Hematopoietic multipotent progenitor cell treated with erythropoietin and hydrocortisone succinate and interleukin-3 and kit ligand, for 6 days (in vitro differentiated cells): Measurements from ENCODE around the gene RPS19.

Experiments
- DNase-seq: peaks from one replicate; pipeline ENCODE4 v3.0.0-alpha.2; 2015

RPS19 gene

DNA sequence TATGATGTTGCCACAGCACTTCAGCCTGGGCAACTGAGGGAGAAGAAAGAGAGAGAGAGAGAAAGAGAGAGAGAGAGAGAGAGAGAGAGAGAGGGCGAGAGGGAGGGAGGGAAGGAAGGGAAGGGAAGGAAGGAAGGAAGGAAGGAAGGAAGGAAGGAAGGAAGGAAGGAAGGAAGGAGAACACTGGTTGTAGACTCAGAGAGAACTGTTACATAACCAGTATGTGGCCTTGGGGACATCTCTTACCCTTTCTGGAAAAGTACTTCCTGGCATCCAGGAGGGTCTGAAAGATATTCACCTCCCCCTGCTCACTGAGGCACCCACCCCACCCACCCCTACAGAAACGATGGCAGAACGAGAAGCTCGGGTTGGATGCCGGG, 20.3 kb downstream of the RPS19 start:
- no peak for DNase-seq

DNA sequence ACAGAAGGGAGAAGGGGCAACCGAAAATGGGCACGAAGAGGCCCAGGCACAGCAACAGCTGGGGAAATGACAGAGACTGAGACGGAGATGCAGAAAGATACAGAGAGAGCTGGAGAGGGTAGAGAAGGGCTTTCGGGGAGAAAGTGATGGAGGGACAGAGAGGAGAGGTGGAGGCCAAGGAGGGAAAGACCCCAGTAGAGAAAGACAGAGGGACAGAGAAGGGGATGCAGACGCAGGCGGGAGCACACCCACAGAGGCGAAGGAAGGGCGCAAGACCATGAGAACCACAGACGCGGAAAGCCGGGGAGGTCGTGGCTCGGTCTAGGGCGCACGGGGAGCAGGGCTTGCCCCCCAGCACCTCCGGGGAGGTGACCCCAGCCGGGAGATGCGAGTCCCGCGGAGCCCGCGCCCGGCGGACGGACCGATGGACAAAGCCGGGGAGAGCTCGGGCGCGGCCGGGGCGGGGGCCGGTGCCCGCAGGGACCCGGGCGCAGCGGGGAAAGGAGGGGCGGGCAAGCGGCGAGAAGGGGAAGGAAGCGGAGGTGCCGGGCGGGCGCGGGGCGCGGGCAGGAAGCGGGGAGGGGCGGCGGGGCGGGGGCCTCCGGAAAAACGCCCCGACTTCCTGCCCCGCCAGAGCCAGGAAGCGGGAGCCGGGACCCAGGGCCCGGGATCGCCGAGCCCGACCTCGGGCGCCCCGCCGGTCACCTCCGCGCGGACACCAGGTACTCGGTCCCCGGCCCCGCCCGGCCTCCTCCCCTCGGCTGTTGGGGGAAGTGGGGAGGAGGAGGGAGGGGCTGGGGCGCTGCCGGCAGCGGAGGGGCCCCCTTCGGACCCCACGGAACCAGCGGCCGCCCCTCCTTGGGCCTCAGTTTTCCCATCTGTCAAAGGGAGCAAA, 22.8 kb downstream of the RPS19 start, which contains the start of gene ARHGEF1:
Gene ARHGEF1 (plus strand): TSS at position 617 of the 895 bp plus-strand sequence. CDS start 4,899 bp downstream, outside the sequence.
- peak; percentile 53 for DNase-seq

DNA sequence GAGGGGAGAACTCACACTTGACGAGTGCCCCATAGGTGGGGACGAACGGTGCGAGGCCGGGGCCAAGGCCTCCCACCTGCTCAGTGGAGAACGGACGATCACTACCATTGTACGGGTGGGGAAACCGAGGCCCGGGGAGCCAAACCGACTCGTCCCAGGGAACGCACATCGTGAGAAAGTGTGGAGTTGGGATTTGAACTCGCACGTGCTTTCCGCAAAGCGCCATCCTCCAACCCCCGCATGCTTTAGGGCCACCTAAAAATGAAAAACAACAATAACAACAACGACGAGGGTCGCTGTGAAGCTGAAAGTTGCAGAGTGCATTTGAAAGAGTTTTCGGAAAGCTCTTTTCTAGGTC, 23.4 kb downstream of the RPS19 start:
- DNase-seq: no peak

DNA sequence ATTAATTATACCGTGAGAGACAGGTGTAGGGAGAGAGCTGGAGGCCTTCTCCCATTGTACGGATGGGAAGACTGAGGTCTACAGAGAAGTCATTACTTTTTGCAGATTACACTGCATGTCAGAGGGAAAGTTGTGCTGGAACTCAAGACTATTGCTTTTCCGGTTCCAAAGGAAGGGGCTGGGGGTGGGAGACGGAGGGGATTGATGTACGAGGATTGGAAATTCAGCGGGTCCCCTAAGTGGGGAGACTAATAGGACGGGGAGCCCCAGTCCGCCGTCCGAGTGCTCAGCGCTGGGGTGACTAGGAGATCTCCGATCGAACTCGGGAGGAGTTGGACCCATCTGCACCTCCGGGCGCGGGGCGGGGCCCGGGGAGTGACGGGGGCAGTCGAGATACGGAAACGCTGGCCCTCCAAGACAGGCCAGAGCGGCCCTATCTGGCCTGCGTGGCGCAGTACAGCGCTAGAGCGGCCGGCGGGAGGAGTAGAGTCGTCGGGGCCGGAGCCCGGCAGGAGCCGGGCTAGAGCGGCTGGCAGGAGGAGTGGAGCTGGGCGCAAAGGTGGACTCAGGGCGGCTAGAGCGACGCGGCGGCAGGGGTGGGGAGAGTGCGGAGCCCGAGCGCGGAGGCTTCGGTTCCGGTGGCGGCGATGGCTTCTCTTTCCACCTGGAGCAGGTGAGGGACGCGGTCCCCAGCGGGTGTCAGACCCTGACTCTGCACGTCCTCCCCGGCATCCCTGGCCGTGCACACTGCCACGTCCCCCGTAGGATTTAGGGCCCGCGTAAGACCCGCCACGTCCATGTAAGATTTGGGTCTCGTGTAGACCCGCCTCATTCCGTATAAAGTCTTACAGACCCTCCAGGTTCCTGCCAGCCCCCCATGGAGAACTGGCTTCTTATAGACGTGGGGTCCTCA, 24.0 kb downstream of the RPS19 start:
- DNase-seq: peak; percentile 98

DNA sequence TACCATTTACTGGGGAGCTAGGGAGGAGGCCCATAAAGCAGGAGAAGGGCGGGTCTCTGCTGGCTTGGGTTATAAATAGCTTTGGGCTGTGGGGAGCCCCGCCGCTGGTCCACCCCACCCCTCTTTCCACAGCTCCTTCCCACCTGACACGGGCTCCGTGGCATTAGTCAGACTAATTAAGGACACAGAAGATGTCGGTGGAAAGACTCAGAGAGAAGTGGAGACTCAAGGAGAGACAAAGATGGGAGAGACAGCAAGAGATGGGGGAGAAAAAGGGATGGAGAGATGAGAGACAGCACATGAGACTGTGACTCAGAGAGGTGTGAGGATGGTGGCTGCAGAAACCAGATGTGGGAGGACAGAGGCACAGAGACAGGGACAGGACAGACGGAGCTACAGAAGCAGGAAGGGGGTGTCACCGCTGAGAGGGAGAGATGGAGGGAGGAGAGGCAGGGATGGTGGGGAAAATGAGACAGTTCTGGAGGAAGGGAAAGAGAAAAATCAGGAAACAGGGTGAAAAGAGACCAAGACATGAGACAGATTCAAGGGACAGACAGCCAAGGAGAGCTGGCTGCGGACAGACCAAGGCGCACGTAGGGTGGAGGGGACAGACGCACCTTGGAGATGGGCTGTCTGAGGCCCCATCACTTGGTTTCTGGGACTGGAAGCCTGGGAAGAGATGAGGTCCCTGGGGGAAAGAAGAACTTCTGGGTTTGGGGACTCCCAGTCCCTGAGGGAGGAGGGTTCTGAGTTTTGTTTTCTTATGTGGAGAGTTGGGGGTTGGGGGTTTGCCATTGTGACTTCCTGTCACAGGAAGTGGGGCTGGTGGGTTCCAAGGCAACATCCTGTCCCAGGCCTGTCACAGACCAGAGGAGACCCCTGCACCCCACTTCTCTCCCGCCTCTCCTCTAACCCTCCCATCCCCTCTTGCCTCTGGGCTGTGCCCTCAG, 27.0 kb downstream of the RPS19 start:
- DNase-seq: peak; percentile 50

DNA sequence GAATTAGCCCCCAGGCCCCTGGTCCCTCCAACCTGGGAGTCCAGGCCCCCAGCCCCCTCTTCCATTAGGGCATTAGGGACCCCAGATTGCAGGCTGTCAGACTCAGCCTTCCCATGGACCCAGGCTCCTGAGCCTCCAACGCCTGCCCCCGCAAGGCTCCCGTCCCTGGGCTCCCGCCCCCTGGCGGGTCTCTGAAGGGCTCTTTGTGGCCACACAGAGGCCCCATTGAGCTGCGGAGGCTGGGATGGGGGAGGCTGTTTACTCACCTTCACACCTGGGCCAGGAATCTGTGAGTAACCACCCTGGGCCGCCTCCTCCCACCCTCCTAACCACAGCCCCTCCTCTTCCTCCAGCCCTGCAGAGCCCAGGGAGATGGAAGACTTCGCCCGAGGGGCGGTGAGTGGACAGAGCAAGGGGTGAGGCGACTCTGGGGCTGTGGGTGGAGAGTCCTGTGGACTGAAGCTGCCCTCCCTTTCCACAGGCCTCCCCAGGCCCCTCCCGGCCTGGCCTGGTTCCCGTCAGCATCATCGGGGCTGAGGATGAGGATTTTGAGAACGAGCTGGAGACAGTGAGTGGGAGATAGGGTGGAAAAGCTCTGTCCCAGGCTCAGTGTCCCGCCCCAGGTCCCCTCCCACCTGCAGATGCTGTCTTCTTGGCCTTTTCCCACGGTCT, 27.8 kb downstream of the RPS19 start:
- DNase-seq: no peak

DNA sequence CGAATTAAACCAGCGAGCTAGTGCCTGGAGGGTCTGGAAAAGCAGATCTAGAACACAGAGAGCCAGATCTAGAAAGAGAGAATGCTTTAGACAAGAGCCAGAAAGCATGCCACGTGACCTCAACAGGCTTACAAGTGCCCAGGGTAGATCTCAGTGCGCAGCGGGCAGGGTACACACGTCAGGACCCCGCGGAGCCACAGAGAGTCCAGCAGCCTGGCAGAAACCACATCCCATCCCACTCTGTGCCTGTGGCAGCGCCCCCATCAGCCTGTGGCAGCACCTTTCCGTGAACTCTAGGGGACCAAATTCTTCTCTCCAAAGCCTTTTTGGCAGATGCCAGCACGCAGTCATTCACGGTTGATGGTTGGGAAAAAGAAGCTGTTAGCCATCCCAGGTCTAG, 28.9 kb downstream of the RPS19 start:
- DNase-seq: no peak

DNA sequence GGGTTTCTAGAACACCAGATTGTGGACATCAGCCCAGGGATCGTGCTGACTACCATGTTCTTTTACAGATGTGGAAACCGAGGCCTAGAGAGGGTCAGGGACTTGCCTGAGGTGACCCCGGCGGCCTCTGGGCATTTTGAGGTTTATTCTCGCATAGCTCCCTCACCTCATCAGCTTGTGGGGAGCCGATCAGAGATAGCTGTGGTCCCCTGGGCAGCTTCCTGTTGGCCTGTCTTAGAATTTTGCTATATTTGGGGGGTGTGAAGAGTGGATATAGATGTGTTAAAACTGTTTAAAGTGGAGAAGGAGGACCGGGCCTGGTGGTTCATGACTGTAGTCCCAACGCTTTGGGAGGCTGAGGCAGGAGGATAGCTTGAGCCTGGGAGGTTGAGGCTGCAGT, 29.8 kb downstream of the RPS19 start:
- no peak for DNase-seq

DNA sequence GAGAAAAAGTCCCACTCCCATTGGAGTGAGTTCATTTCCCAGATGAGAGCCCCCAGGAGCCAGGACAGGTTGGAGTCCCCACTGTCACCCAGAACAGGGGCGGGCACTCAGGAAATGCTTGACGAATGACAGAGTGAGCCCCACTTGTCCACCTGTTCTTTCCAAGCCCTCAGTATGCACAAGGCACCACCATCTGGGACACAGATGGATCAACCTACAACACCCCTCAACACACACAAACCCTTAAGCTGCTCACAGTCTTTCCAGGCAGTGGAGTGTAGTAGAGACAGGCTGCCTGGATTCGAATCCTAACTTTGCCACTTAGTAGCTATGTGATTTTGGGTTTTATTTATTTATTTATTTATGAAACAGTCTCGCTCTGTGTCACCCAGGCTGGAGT, 30.9 kb downstream of the RPS19 start:
- no peak for DNase-seq

DNA sequence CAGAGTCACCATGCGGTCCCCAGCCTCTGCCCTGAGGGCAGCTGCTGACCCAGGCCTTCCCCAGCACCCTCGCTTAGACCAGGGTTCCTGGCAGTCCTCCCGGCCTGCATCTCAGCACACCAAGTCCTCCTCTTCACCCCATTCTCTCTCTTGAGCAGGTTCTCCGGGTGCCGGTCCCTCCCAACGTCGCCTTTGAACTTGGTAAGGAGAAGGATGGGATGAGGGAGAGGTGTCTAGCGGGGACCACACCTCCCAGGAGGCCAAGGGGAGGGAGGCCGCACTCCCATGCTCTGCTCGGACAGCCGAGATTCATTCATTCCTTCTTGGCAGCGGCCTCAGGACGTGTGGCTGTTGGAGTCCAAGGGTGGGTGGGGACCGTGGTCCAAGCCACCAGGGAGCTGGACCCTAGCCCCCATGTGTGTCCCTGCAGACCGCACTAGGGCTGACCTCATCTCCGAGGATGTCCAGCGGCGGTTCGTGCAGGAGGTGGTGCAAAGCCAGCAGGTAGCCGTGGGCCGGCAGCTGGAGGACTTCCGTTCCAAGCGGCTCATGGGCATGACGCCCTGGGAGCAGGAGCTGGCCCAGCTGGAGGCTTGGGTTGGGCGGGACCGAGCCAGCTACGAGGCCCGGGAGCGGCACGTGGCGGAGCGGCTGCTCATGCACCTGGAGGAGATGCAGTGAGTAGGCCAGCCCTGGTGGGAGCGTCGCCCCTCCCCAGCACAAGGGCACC, 32.3 kb downstream of the RPS19 start:
- no peak for DNase-seq

DNA sequence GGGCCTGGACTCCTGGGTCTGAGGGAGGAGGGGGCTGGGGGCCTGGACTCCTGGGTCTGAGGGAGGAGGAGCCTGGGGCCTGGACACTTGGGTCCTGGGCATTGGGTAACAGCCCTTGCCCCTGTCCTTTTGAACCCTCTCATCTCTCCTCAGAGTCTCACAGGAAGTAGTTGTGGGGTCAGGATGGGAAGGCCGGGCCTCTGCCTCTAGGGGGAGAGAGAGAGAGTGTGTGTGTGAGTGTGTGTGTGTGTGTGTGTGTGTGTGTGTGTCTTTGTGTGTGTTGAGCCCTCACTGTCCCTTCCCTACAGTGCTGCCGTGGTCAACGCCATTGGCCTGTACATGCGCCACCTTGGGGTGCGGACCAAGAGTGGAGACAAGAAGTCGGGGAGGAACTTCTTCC, 33.8 kb downstream of the RPS19 start:
- peak; percentile 35 for DNase-seq

DNA sequence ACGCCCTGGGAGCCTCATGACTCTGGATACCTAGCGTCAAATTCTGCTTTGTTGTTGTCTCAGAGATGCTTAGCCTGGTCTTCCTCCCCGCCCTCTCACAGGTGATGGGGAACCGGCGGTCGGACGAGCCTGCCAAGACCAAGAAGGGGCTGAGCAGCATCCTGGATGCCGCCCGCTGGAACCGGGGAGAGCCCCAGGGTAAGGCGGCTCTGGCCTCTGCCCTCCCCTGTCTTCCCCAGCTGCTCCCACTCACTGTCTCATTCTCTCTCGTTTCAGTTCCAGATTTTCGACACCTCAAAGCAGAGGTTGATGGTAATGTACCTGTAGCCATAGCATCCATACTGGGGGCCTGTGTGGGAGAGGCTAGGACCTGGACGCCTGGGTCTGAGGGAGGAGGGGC, 34.3 kb downstream of the RPS19 start:
- DNase-seq: no peak

DNA sequence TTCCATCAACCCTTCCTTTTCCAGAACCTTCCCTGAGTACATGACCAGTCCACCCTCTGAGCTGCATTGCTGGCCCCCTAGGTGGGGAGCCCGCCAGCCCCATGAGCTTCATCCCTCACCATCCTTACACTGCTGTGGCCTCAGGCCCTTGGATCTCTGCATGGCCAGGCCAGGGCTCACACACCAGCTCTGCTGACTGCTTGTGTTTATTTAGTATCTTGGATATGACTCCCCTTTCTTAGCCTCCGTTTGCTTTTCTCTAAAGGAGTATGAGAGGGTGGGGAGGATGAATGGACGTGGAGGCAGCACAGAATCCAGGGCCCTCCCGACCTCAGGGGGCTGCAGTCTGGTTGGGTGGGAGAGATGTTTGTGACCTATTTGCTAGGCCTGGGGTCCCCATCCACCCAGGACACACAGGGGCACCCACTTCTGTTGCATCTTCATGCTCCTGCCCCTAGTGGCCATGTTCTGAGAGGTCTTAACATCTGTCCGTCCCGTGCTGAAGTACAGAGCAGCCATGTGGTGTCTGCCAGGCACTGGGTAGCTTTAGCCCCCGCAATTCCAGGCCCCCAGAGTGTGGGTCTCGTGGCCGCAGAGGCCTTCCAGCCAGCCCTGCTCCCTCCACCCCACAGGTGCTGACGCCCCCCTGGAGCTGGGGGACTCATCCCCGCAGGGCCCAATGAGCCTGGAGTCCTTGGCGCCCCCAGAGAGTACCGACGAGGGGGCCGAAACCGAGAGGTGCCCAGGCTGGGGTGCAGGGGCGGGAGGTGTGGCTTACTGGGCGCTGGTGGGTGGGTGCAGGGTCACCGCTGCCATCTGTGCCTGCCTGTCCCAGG, 35.9 kb downstream of the RPS19 start:
- peak; percentile 56 for DNase-seq

DNA sequence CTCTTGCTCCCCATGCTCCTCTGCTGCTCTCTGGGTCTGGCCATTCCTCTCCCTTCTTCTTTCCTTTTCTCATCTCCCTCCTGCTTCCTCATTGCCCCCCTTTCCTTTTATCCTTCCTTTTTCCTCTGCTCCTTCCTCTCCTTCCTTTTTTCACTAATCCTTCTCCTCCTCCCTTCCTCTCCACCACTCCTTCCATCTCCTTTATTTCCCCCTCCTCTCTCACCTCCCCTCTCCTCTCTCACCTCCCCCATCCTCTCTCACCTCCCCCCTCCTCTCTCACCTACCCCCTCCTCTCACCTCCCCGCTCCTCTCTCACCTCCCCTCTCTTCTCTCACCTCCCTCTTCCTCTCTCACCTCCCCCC, 36.5 kb downstream of the RPS19 start:
- DNase-seq: no peak

DNA sequence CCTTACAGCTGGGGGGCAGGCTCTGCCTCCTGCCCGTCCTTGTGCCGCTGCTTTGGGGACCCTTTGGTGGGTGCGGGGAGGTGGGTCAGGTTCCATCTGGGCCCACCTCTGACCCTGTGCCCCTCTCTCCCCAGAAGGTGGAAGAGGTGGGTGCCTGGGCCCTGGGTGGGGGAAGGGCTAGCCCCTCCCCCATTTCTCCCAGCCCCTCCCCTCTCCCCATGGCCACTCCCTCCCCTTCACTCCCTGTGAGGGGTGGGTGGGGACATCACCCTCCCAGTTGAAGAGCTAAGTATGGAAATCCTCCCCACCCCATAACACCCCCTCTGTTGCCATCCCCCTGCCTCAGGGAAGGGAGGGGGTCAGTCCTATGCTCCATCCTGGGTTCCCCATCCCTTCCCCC, 37.1 kb downstream of the RPS19 start:
- DNase-seq: no peak

DNA sequence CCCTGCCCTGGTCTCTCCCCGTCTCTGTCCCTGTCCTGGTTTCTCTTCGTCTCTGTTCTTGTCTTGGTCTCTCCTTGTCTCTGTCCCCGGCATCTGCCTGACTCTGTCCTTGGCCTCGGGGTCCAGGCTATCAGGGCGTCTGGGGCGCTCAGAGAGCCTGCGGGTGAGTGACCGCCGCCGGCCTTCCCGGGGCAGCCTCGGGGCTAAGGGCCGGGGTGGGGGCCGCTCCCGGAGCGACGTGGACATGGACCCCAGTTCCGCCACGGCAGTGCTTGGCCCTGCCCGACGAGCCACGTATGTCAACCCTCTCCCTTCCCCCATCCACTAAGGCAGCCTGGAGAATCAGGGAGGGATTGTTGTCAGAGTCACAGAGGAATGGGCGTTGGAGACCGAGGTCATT, 37.8 kb downstream of the RPS19 start:
- DNase-seq: no peak

DNA sequence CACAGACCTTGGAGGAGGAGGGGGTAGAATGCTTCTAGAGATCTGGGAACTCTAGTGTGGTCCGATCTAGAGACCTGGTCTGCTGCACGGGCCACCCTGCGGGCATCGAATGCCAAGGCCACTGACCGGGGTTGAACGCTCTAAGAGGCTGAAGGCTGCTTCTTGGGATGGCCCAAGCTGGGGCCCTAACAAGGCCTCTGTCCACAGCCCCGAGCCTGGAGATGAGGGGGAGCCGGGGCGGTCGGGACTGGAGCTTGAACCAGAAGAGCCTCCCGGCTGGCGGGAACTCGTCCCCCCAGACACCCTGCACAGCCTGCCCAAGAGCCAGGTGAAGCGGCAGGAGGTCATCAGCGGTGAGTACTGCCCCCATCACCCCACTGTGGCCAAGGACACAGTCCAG, 38.2 kb downstream of the RPS19 start:
- no peak for DNase-seq

DNA sequence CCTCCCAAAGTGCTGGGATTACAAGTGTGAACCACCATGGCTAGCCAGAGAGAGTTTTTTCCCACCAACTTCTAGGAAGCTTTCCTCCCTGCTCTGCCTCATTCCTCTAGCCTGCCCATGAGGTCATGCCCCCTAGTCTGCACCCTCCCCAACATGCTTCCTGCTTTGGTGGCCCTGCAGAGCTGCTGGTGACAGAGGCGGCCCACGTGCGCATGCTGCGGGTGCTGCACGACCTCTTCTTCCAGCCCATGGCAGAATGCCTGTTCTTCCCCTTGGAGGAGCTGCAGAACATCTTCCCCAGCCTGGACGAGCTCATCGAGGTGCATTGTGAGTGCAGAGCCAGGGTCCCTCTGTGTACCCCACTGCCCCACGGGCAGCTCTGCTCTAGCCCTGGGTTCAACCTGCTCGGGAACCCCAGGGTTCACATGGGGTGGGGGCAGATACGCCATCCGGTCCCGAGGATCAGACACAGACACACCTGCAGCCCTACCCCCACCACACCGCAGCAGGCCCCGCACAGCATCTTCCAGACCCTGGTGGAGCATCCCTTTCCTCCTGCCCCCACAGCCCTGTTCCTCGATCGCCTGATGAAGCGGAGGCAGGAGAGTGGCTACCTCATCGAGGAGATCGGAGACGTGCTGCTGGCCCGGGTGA, 41.8 kb downstream of the RPS19 start:
- no peak for DNase-seq

DNA sequence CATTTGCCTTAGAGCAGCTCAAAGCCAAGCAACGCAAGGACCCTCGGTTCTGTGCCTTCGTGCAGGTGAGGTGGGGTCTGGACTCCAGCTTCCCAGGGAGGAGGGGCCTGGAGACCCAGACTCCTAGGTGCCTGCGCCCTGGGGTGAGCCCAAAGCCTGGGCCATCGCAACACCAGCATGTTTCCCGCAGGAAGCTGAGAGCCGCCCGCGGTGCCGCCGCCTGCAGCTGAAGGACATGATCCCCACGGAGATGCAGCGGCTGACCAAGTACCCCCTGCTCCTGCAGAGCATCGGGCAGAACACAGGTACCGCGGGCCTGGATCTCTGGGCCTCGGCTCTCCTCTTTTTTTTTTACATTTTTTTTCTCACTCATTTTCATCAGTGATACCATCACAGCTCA, 42.5 kb downstream of the RPS19 start:
- no peak for DNase-seq
